ENCODE measurements around the gene CHRM1.

CHRM1 gene

DNA sequence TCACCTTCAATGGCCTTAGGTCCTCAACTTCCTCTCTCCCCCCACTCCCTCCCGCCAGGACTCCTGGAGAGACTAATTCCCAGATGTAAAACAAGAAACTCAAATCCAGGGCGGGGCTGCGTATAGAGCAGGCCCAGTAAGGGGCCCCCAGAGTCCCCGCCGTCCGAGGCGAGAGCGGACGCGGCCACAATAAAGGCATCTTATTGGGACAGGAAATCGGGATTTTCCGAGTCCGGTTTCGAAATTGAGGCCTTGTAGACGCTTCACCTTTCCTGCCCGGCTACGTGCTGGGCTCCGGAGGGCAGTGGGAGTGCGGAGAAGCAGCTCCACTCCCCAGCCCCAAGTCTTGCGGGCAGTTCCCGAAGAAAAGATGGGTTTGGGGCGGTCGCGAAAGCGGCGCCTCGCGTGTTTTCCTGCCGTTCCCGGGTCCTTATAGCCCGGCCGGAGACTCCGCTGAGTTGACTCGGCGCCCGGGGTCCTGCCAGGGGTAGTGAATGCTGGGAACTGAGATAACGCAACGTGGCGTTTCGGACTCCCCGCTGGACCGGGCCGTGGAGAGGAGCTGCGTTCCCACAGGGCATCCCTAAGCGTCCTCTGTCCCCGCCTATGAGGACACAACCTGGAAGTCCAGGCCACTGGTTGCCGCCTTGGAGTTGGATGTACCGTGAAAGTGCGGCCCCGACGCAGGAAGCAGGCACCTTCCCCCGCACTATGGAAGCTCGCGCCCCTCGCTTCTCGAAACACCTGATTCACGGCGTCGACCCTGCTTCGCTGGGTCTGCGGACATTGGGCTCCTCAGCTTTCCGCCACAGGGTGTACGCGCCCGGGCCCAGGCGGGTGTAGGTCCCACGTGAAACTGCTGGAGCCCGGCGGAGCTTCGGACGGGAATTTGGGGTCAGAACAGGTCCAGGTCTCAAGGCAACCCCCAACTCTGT lies 4.8 kb upstream of the CHRM1 start:
- no peak for DNase-seq

- DNase-seq = no peak
Measured at GRCh38 chr11:62925308-62925707, 4.1 kb upstream of the CHRM1 start.

GRCh38 chr11:62923601-62924411 lies 2.6 kb upstream of the CHRM1 start:
- DNase-seq = no peak

GRCh38 chr11:62922653-62923431 lies 1.7 kb upstream of the CHRM1 start:
- no peak for DNase-seq

DNA sequence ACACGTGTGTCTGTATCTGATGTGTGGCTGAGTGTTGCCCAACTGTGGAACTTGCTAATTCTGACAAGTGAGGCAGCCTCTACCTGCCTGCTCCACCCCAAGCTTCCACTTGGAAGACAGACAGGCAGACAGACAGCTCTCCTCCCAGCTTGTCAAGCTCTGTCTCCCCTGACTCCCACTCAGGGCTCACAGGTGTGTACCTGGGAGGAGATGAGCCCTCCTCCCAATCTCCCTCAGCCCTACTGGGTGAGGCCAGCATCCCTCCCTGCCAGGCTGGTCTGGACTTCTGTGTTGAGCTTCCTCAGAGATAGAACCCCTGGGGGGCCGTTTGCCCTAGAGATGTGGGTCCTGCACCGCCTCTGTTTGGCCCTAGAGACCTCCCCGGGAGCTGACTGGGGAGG lies 1.0 kb upstream of the CHRM1 start:
- DNase-seq = no peak

DNA sequence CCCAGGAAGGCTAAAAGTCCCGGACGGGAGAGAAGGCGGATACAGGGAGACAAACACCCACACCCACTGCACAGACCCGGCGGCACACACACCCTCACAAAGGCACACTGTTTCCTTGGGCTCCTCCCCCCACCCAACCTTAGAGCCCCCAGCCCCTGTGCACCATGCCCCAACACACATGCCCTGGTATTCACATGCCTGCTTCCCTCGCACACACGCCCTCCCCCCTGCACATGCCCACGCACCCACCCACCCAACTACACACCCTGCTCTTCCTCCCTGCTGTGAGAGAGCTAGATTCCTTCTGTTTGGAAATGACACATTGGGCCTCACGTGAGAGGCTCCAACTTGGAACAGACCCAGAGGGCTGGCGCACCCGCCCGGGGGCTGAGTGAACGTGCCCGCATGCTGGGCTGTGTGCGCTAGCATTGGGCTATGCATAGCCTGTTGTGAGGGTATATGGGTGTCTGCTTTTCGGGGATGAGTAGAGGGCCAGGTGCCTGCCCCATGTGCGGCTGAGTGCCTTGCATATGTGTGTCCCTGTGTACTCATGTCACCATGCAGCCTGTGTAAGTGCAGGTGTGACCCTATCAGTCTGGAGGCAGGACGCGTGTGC lies 518 bp upstream of the CHRM1 start:
- no peak for DNase-seq

DNA sequence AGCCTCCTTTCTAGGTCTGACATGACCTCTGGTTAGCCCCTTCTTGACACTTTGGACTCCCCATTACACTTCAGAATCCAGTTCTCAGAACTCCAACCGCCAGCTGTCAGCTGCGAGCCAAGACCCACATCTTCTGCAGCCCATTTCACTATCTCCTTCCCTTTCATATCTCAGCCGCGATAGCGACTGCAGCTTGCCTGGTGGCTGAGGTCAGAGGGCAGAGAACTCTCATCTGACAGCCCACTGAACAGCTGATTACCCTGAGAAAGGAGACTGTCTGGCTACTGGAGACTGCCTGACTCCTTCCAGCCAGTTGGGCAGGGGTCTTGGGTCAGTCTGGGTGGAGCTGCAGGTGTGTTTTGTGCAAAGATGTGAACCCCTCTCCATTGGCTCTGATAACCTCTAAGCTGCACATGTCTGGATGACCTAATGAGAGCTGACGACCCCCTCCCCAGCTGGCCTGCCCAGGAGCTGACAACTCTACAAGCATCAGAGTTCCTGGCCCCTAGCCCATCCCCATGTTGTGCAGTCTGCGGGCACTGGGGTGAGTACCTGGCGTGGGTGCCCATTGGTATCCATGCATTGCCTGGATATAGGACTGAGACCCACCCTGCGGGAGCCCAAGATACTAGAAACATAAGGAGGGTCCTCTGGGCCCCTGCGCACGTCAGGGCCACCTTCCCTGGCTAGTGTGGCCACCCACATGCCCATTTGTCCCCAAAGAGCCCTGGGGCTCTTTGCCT lies 1.1 kb downstream of the CHRM1 start:
- no peak for DNase-seq

DNA sequence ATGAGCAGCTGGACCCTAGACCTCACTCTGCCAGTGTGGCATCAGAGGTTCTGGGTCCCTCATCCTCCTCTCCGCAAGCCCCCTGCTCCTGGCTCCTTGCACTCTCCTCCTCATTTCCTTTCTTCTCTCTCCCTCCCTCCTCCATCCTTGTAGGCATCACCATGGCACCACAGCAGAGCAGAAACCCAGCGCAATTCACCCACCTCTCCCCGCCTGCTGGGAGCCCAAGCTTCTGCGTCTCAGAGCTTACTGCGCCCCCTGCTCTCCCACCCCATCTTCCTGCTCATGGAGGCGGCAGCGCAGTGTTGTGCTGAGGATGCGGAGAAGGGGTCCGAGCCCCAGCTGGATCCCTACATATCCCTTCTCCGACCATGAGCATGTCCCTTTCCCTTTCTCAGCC lies 1.7 kb downstream of the CHRM1 start:
- DNase-seq = no peak

DNA sequence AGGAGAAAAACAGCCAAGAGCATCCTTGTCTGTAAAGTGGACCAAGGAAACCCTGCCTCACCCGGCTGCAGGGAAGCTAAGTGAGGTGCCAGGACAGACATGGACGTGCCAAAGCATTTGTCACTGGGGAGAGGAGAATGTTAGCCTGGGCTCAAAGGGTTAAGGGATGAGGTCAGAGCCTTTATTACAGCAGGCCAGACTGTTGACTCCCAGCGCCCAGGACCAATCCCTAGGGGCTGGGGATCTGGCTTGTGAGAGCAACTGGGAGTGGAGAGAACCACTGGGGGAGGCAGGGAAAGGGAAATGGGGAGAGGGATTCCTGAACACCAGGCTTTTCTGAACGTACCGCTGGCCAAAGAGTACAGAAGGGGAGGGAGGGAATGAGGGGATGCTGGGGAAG lies 2.6 kb downstream of the CHRM1 start:
- no peak for DNase-seq

- DNase-seq = no peak
Measured at GRCh38 chr11:62917906-62918502, 3.2 kb downstream of the CHRM1 start.

DNA sequence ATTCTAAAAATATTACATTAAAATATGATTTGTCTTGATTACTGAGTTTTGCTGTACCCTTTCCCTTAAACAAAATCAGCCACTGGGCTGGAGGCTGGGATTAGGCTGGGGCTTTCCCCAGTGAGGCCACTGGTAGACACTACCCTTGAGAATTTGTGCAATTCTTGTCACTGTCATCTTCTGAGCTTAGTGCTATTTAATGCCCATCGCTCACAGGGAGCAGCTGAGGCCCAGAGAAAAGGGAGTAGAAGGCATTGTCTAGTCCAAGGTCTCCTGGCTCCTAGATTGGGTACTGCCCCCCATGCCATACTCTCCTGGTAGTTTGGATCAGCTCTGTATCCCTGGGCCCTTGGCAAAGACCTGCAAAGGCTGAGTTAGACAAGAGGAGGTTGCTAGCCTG lies 6.7 kb downstream of the CHRM1 start:
- no peak for DNase-seq

DNA sequence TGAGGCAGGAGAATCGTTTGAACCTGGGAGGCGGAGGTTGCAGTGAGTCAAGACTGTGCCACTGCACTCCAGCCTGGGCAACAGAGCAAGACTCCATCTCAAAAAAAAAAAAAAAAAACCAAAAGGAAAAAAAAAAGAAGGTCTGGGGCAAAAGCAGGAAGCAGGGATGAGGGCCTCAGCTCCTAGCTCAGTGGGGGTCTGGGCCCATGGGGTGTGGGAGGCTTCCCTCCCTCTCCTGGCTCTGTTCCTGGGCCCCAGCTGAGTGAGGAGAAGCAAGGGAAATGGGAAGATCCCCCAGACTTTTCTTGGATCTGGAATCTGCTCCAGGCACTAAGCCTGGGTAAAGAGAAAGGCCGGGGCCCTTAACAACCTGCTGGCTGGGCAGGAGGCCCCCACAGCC lies 8.9 kb downstream of the CHRM1 start:
- DNase-seq = no peak

DNA sequence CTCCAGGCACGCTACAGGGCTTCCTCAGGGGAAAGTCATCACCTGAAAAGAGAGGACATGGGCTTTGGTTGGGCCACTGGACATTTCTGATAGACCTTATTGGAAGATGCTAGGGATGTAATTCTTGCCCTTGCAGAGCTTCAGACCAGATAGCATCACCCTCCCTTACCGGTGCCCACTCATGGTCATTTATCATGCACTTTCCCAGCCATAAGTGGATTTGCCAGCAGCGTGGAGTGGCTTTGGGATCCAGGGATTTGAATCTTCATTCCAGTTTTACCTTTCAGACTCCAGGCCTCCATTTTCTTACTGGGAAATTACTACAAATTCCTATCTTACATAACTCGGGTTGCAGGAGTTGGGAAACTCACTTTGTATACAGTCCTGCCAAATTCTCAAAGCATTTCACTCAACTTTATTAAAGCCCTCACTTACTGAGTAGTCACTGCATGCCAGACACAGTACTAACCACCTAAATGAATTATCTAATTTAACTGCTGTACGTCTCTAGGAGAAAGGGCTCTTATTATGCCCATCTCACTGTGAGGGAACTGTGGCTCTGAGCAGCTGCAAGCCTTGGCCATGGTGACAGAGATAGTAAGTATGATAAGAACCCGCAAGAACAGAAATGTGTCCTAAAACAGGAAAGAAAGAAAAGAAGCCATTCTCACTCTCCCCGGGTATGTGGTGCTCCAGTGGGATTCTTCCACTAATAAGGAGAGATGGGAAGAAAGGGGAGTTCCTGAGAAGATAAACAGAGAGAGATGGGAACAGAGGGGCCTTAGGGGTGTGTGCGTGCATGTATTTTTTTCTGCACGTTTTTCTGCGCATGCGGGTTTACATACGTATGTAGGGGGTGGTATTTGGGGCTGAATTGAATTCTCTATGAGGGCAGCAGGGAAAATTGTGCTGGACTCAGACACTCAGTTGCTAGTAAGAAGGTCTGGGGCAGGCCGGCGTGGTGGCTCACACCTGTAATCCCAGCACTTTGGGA lies 9.7 kb downstream of the CHRM1 start:
- no peak for DNase-seq

DNA sequence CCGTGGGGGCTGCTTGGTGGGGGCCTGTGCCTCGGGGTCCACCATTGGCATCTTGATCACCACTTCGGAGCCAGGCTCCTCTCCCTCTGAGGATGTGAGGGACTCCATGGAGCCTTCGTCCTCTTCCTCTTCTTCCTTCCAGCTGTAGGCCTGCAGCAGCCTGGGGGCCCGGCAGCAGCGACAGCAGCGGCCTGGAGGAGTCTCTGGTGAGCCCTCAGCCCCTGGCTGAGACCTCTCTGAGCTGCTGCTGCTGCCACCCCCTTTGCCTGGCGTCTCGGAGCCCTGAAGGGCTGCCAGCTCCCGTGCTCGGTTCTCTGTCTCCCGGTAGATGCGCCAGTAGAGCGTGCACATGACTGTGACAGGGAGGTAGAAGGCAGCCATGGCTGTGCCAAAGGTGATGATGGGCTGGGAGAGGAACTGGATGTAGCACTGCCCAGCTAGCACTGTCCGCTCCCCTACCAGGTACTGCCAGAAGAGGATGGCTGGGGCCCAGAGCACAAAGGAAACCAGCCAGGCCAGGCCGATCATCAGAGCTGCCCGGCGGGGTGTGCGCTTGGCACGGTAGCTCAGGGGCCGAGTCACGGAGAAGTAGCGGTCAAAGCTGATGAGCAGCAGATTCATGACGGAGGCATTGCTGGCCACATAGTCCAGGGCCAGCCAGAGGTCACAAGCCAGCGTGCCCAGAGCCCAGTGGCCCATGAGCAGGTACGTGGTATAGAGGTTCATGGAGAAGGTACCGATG lies 10.9 kb downstream of the CHRM1 start:
- DNase-seq = no peak

DNA sequence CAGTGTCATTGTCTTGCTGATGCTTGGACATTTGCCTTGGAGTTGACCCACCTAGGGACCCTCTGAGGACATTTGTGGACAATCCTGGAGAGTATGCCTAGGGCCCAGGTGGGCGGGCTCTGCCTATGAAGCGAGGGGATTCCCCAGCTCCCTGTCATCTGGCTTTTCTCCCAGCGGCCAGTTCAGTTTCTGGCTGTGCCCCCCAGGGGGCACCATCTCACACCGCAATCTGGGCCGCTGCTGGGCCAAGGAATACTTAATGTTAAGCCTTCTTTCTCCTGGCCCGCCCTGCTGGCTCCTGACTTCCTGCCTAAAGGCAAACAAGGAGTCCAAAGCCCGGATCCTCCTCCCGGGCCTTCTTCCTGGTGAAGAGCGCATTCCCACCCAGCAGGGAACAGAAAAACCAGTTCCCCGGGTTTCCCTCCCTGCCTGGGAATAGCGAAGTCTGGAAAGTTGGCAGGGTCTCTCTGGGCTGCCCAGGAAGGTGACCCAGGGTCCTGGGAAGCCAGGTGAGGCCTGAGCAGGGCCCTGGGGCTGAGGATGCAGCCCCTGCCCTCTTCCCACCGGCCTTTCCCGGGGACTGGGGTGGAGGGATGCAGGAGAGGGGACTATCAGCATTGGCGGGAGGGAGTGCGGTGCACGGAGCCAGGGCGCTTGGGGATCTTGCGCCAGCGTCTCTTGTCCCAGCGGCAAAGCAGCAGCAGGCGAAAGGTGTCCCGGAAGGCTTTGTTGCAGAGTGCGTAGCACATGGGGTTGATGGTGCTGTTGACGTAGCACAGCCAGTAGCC lies 11.9 kb downstream of the CHRM1 start:
- DNase-seq = no peak

GRCh38 chr11:62908468-62909072 lies 12.6 kb downstream of the CHRM1 start:
- no peak for DNase-seq

GRCh38 chr11:62905927-62906531 lies 15.1 kb downstream of the CHRM1 start:
- peak; percentile 41 to 67 for DNase-seq

GRCh38 chr11:62905296-62905695 lies 15.9 kb downstream of the CHRM1 start:
- DNase-seq = no peak
